AG09309 (cell line): ENCODE results near the gene ATAT1.

Source experiments
- DNase-seq: peaks from one replicate; pipeline ENCODE4 v3.0.0-alpha.2; 2010; ENCODE audit warnings: low read depth
- H3K4me3 ChIP-seq: 2 replicates; pipeline ENCODE4 v1.5.1; 2011; ENCODE audit warnings: mild to moderate bottlenecking, low read depth, low read length, moderate library complexity; ENCODE audit not compliant: control insufficient read depth
- TF ChIP-seq, protein P1 (sequence below): IDR thresholded peaks from 2 replicates; pipeline ENCODE4 v1.5.1; 2011; ENCODE audit warnings: mild to moderate bottlenecking, low read depth, low read length, inconsistent platforms; ENCODE audit not compliant: insufficient read depth, control insufficient read depth; ENCODE audit errors: missing control alignments

Gene ATAT1

DNA sequence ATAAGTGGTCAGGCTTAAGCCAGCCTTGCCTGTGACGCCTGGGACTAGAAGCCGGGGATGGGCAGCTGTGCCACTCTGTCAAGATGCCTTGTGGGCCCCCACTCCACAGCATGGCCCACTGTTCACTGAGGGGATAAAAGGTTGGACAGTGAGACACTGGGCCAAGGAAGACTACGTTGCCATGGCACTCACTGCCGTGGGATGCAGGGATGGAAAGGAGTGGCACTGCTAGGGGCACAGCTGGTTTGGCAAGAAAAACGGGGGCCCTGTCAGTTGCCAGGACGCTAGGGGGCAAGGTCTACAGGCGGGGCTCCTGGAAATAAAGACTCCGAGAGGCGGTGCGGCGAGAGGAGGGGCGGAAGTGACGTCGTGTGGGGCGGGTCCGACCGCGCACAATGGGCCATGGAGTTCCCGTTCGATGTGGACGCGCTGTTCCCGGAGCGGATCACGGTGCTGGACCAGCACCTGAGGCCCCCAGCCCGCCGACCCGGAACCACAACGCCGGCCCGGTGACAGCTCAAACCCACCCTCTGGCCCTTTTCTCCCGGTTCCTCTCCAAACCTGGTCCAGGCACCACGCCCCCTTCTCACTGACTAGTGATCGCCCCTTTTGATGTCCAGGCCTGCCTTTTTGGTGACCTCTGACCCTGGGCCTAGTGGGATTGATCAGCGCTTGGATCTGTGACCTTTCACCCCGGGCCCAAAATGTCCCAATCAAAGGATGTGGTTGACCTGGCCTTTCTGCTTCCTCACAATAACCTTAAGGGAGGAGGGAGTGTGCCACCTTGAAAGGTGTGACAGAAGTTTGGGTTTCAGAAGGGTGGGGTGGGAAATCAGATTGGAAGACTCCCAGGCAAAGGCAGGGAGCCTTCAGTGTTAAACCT is at the start of gene ATAT1:
ATAT1 (plus strand) TSS at position 391 of the 883 bp plus-strand sequence.
- TF ChIP-seq, protein P1, sequence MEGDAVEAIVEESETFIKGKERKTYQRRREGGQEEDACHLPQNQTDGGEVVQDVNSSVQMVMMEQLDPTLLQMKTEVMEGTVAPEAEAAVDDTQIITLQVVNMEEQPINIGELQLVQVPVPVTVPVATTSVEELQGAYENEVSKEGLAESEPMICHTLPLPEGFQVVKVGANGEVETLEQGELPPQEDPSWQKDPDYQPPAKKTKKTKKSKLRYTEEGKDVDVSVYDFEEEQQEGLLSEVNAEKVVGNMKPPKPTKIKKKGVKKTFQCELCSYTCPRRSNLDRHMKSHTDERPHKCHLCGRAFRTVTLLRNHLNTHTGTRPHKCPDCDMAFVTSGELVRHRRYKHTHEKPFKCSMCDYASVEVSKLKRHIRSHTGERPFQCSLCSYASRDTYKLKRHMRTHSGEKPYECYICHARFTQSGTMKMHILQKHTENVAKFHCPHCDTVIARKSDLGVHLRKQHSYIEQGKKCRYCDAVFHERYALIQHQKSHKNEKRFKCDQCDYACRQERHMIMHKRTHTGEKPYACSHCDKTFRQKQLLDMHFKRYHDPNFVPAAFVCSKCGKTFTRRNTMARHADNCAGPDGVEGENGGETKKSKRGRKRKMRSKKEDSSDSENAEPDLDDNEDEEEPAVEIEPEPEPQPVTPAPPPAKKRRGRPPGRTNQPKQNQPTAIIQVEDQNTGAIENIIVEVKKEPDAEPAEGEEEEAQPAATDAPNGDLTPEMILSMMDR = peak; percentile 44
- peak within 1 kb of the TSS; percentile 82 for H3K4me3 ChIP-seq
- no peak for DNase-seq

DNA sequence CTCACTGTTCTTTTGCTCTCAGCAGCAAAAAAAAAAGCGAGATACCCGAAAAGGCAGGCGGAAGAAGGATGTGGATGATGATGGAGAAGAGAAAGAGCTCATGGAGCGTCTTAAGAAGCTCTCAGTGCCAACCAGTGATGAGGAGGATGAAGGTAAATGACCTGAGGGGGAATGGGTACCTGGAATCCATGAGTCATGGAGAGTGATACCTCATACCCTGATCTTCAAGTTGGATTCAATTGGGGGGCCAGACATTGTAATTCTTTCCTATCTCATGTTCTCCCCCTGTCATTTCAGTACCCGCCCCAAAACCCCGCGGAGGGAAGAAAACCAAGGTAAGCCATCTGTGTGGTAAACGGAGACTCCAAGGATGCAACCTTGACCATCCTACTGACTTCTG is 48.6 kb upstream of the ATAT1 start:
- DNase-seq = no peak
- no peak overlapping the region for H3K4me3 ChIP-seq
- TF ChIP-seq, protein P1 = no peak

DNA sequence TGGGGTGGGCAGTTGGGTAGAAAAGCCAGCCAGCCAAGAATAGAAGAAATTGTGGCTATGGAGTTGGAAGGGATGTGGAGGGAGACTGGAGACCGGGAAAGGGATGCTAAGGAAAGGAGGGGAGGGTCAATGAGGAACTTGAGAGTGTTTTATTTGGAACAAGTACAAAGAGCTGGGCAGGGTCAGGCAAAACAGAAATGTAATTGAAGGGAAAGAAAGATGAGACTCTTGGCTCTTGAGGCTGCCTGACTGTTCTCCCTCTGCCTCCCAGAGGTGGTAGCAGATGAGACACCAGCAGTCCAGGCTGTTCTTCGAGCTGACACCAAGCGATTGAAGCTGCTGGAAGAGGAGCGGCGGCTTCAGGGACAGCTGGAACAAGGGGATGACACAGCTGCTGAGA is 42.8 kb upstream of the ATAT1 start:
- TF ChIP-seq, protein P1 = no peak
- no peak overlapping the region for H3K4me3 ChIP-seq
- no peak for DNase-seq

DNA sequence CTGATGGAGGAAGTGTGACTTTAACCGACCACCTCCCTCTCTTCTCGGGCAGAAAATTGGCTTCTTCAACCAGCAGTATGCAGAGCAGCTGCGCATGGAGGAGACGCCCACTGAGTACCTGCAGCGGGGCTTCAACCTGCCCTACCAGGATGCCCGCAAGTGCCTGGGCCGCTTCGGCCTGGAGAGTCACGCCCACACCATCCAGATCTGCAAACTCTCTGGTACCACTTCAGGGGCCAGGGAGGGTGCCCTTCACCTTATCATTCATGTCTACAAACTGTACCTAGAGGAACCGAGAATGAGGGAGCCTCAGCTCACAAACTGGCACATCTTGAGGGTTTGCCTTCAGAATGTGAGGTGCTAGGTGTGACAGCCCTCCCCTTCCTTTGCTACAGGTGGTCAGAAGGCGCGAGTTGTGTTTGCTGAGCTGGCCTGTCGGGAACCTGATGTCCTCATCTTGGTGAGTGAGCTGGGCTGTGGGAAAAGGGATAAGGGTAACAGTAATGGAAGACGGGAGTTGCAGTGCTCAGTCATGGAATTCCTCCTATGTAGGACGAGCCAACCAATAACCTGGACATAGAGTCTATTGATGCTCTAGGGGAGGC is 36.8 kb upstream of the ATAT1 start:
- H3K4me3 ChIP-seq = no peak overlapping the region
- TF ChIP-seq, protein P1 = no peak
- DNase-seq = no peak

DNA sequence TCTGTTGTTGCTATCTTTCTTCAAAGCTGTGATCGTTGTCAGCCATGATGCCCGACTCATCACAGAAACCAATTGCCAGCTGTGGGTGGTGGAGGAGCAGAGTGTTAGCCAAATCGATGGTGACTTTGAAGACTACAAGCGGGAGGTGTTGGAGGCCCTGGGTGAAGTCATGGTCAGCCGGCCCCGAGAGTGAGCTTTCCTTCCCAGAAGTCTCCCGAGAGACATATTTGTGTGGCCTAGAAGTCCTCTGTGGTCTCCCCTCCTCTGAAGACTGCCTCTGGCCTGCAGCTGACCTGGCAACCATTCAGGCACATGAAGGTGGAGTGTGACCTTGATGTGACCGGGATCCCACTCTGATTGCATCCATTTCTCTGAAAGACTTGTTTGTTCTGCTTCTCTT is 36.2 kb upstream of the ATAT1 start:
- no peak overlapping the region for H3K4me3 ChIP-seq
- DNase-seq = no peak
- TF ChIP-seq, protein P1 = no peak

DNA sequence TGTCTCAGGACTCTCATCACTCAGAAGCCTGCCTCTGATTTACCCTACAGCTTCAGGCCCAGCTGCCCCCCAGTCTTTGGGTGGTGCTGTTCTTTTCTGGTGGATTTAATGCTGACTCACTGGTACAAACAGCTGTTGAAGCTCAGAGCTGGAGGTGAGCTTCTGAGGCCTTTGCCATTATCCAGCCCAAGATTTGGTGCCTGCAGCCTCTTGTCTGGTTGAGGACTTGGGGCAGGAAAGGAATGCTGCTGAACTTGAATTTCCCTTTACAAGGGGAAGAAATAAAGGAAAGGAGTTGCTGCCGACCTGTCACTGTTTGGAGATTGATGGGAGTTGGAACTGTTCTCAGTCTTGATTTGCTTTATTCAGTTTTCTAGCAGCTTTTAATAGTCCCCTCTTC is 35.7 kb upstream of the ATAT1 start:
- TF ChIP-seq, protein P1 = no peak

More for the DNA sequence above, 35.7 kb upstream of the ATAT1 start:
- DNase-seq = no peak
- H3K4me3 ChIP-seq = no peak overlapping the region
